OCI-LY1 (cell line): ENCODE results near the gene SLC29A3.

Source experiments
- CTCF ChIP-seq: fragments of 200-600 bp; sonication (generic), shearing (Covaris generic); IDR thresholded peaks from 2 replicates; pipeline ENCODE4 v1.5.1; 2017; ENCODE audit warnings: mild to moderate bottlenecking, antibody characterized with exemption, low read length, moderate library complexity, mixed read lengths
- EZH2 ChIP-seq: fragments of 200-600 bp; sonication (generic), shearing (Covaris generic); IDR thresholded peaks from 2 replicates; pipeline ENCODE4 v1.8.0; 2017; ENCODE audit warnings: borderline replicate concordance, mixed run types, mild to moderate bottlenecking, antibody characterized with exemption, low read length, moderate library complexity, mixed read lengths

- TF ChIP-seq CTCF (no peak), EZH2 (no peak)
These were observed 35.2 kb upstream of the SLC29A3 start for GRCh38 chr10:71283876-71284275.
